ENCODE measurements around the gene TMEM273. TPM values are rescaled to one million over a fixed set of nuclear protein-coding genes. Genes with fewer than 3 reads are reported as not detected.

Gene TMEM273
- total and polyA plus RNA-seq, 2 of the 4 experiments (the other 2 are of a cell fraction): not detected

DNA sequence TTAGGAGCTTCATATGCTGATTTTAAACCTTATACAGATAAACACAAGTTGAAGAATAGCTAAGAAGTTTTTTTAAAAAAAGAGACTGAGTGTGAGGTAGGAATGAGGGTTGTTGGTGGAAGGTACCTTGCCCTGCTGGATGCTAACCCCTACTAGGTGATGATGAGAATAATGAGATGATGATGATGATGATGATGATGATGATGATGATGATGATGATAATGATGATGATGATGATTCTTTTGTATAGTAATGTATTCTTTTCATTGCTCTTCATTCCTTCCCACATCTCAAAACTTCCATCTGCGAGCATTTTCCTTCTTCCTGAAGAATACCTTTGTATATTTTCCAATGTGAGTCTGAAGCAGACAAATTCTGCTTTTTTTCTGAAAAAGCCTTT is 14.1 kb upstream of the TMEM273 start:
- Histone ChIP-seq H3K23ac (ENCODE audit: low read depth, low read length) (no peak overlapping the region), H4K20me1 (ENCODE audit: insufficient read depth, low read length) (no peaks in the 10 kb centered on the region), H3K79me1 (ENCODE audit: low read depth in 1 of 2, low read length in 2 of 2) (no peaks in the 10 kb centered on the region), H3K14ac (replicated peaks; ENCODE audit: low read depth, low read length) (no peak overlapping the region), H3K9ac (ENCODE audit: low read depth, low read length) (no peak overlapping the region), H3K27ac (ENCODE audit: insufficient read depth, low read length) (no peak overlapping the region), H4K91ac (ENCODE audit: insufficient read depth, low read depth, low read length) (no peak overlapping the region), H2AFZ (replicated peaks; ENCODE audit: low read length, poor library complexity) (no peak overlapping the region), H3K4me3 (ENCODE audit: insufficient read depth, low read depth, low read length) (no peak overlapping the region), H3K9me1 (ENCODE audit: insufficient read depth, low read length) (no peaks in the 10 kb centered on the region), H3K27me3 (ENCODE audit: control insufficient read depth, insufficient read depth, low read length) (peaks cover 15% of the 10 kb centered on the region), H2BK15ac (ENCODE audit: low read depth, low read length) (no peak overlapping the region), H4K5ac (ENCODE audit: low read depth, low read length) (no peak overlapping the region), H3K9me3 (ENCODE audit: control insufficient read depth, insufficient read depth, low read length) (no peaks in the 10 kb centered on the region; the same call in 1 of the 2 replicates), H3K4me1 (ENCODE audit: control insufficient read depth, insufficient read depth, low read length) (no peaks in the 10 kb centered on the region), H2AK5ac (ENCODE audit: low read depth, low read length) (no peak overlapping the region), H2BK20ac (ENCODE audit: low read depth, low read length) (no peak overlapping the region), H3K18ac (ENCODE audit: low read depth, low read length) (no peak overlapping the region), H3K4me2 (ENCODE audit: low read depth, low read length) (no peak overlapping the region), H4K8ac (ENCODE audit: low read depth in 2 of 2, low read length in 2 of 2) (no peak overlapping the region), H2BK120ac (ENCODE audit: low read depth, low read length) (no peak overlapping the region), H3K56ac (ENCODE audit: extremely low read depth, insufficient read depth, low read length) (no peak overlapping the region), H3K36me3 (ENCODE audit: control insufficient read depth, insufficient read depth, low read length) (no peaks in the 10 kb centered on the region), H2AK9ac (replicated peaks; ENCODE audit: low read depth, low read length, poor library complexity) (no peak overlapping the region), H3K4ac (ENCODE audit: low read depth, low read length) (no peak overlapping the region), H2BK5ac (ENCODE audit: low read depth, low read length, poor library complexity, severe bottlenecking) (no peak overlapping the region)
- DNase-seq: no peak
- ChIA-PET POLR2A (ENCODE audit: unreplicated experiment) (no interaction called here), CTCF (no interaction called here)
- in situ Hi-C loops (cut with MboI; ENCODE audit: low sequenced_read_pairs): no loop called here
- no TSS peak for BruUV-seq (replicated peaks)
- TF ChIP-seq, protein P1, sequence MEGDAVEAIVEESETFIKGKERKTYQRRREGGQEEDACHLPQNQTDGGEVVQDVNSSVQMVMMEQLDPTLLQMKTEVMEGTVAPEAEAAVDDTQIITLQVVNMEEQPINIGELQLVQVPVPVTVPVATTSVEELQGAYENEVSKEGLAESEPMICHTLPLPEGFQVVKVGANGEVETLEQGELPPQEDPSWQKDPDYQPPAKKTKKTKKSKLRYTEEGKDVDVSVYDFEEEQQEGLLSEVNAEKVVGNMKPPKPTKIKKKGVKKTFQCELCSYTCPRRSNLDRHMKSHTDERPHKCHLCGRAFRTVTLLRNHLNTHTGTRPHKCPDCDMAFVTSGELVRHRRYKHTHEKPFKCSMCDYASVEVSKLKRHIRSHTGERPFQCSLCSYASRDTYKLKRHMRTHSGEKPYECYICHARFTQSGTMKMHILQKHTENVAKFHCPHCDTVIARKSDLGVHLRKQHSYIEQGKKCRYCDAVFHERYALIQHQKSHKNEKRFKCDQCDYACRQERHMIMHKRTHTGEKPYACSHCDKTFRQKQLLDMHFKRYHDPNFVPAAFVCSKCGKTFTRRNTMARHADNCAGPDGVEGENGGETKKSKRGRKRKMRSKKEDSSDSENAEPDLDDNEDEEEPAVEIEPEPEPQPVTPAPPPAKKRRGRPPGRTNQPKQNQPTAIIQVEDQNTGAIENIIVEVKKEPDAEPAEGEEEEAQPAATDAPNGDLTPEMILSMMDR (conservative IDR thresholded peaks at IDR 0.05; ENCODE audit: low read depth, low read length): no peak
- no peak for TF ChIP-seq BHLHE40 (IDR thresholded peaks at IDR 0.05; ENCODE audit: low read depth, low read length)
- no peak for TF ChIP-seq SMC3 (IDR thresholded peaks at IDR 0.05; ENCODE audit: low read depth, low read length)
- no peak for TF ChIP-seq MAZ (IDR thresholded peaks at IDR 0.05; ENCODE audit: borderline replicate concordance, low read depth, low read length)
- TF ChIP-seq RCOR1 (IDR thresholded peaks at IDR 0.05; ENCODE audit: insufficient replicate concordance, low read length): no peak
- TF ChIP-seq NFE2L2 (IDR thresholded peaks at IDR 0.05; ENCODE audit: low read depth, low read length): no peak
- TF ChIP-seq POLR2A (IDR thresholded peaks at IDR 0.05; ENCODE audit: low read depth, low read length): no peak
- no peak for TF ChIP-seq CHD1 (IDR thresholded peaks at IDR 0.05; ENCODE audit: low read depth, low read length)
- TF ChIP-seq FOS (IDR thresholded peaks at IDR 0.05; ENCODE audit: low read depth, low read length): no peak
- TF ChIP-seq CEBPB (IDR thresholded peaks at IDR 0.05; ENCODE audit: low read depth, low read length): no peak
- TF ChIP-seq, protein P2, sequence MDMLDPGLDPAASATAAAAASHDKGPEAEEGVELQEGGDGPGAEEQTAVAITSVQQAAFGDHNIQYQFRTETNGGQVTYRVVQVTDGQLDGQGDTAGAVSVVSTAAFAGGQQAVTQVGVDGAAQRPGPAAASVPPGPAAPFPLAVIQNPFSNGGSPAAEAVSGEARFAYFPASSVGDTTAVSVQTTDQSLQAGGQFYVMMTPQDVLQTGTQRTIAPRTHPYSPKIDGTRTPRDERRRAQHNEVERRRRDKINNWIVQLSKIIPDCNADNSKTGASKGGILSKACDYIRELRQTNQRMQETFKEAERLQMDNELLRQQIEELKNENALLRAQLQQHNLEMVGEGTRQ (IDR thresholded peaks at IDR 0.05; ENCODE audit: low read depth, low read length): no peak
- no peak for TF ChIP-seq MAFK (IDR thresholded peaks at IDR 0.05; ENCODE audit: low read depth, low read length)
- TF ChIP-seq RFX5 (IDR thresholded peaks at IDR 0.05; ENCODE audit: low read depth, low read length): no peak
- no peak for TF ChIP-seq RAD21 (IDR thresholded peaks at IDR 0.05; ENCODE audit: low read length)
- no peak for ATAC-seq (ENCODE audit: low read depth)
- dilution Hi-C loops (cut with HindIII; ENCODE audit: low sequenced_read_pairs, unreplicated experiment): no loop called here
- intact Hi-C loops (cut with micrococcal nuclease): no loop called here
- no CpG with 5 or more reads among the region's 1 CpG for WGBS, 2 experiments (ENCODE audit: extremely low coverage in 2 of 2, insufficient read length in 1 of 2)
